ENCODE data around the gene EFHD1.
"Not testable (repeated sequence)": the region's sequence is repeated elsewhere in the genome, so short reads cannot be mapped to it uniquely, and the experiment has no call there.

The EFHD1 gene

GRCh38 chr2:232697059-232697806, 63.8 kb downstream of the EFHD1 start, which contains the start of gene GIGYF2:
Gene GIGYF2 (plus strand): TSS chr2:232697331. CDS start chr2:232735198, 37,867 bp downstream.
- peak; percentile 81 for DNase-seq

GRCh38 chr2:232697807-232698110, 64.4 kb downstream of the EFHD1 start:
- no peak for DNase-seq

DNA sequence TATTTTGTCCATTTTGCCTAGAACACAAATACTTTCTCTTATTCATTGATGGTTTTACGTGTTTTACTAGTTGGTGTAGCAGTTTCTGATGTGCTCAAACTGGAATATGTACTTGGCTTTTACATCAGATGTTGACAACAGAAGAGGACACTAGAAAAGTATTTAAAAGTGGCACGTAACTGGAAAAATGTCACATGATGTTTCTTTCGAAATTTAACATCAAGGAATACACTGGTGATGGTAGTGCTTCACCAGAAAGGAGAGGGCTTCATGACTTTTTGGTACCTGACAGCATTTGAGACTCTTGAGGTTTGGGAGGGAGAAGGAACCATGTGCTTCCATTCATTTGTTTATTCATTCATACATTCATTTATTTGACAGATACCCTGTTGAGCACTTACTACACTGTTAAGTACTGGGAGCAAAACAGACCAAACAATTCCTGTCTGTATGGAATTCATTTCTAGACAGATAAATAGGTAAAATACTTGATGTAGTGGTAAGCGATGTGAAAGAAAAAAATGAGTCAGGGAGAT, 65.2 kb downstream of the EFHD1 start:
- no peak for DNase-seq

GRCh38 chr2:232699110-232699509, 65.7 kb downstream of the EFHD1 start:
- DNase-seq = no peak

DNA sequence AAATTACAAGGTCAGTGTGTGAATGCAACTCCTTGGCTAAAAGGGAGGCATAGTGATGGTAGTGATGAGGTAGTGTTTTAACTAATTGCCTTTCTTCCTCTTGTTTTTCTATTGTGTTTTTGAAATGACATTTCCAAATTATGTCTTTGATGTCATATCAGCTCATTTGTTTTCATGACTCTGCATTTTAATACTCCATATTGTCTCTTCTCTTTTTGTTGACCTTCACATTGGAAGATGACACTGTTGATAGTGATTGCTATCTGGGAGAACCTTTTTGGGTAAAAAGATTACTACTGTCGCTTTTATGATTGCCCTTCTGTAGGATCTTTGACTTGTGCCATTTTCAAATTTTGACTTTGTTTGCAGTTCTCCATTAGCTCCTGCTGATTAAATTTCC, 66.8 kb downstream of the EFHD1 start:
- no peak for DNase-seq

DNA sequence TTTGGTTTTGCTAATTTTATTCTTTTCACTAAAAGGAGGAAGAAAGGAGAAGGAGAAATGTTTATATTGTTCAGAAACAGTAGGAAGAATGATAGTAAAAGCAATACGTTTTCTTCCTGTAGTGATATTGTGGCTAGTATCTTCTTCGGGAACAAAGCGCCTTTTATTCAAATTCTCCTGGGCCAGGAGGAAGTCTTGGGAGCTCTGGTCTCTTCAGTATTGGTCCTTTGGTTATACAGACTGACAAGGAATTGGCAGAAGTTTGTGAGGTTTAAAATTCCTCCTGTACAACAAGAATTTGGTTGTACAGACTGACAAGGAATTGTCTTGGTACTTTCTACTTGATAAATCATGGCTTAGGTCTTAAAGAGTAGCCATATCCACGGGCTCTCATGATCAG, 73.7 kb downstream of the EFHD1 start:
- DNase-seq = no peak

- DNase-seq = no peak
These were observed 80.1 kb downstream of the EFHD1 start for GRCh38 chr2:232713505-232713904.

- DNase-seq = no peak
These were observed 81.6 kb downstream of the EFHD1 start for GRCh38 chr2:232714969-232715368.

DNA sequence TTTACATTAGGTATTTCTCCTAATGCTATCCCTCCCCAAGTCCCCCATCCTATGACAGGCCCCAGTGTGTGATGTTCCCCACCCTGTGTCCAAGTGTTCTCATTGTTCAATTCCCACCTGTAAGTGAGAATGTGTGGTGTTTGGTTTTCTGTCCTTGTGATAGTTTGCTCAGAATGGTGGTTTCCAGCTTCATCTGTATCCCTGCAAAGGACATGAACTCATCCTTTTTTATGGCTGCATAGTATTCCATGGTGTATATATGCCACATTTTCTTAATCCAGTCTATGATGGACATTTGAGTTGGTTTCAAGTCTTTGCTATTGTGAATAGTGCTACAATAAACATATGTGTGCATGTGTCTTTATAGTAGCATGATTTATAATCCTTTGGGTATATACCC, 86.7 kb downstream of the EFHD1 start:
- not testable (repeated sequence) for DNase-seq

DNA sequence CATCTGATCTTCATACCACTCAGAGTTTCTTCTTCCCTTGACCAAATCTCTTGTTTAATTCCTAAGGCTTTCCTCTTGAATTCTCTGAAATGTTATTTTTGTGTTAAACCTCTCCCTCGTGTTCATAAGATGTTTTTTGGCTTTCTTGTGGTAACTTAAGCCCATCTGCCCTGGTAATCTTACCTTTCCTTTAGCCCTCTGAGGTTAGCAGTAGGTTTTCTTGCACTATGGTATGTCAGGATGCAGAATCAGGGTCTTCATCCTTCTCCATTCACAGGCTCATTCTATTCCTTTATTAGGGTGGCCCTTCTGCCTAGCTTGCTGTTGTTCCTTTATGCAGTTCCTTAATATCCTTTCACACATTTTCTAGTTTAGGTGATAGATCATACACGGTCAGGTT, 87.9 kb downstream of the EFHD1 start:
- no peak for DNase-seq

DNA sequence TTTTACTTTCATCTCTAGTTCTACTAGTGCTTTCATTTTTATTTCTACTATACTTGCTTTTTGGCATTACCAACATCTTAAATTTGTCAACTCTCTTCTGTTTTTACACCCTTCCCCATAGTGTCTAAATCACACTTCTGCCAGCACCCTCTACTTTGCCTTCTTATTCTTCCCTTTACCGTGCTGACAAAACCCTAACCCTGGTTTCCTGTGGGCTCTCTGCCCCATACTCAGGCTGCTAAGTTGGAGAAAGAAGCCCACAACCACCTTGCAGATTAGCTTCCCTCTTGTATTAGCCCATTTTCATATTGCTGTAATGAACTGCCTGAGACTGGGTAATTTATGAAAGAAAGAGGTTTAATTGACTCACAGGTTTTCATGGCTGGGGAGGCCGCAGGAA, 88.5 kb downstream of the EFHD1 start:
- DNase-seq = no peak

DNA sequence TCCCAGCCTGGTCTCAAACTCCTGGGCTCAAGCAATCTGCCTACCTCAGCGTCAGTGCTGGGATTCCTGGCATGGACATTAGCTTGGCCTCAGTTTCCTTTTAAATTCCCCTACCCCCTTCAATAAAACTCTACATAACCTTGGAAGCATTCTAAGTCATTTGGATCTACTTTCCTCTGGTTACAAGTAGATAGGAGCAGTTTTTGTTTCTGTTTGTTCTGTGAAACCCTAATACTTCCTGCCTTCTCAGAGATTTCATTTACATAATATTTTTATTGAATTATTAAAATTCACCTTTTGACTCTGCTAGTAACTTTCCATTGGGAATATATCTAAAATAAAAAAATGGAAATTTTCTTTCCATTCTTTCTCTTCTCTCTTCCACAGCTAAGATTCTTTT, 89.6 kb downstream of the EFHD1 start:
- no peak for DNase-seq

- DNase-seq = no peak
These were observed 95.4 kb downstream of the EFHD1 start for GRCh38 chr2:232728785-232729184.

GRCh38 chr2:232731470-232731869, 98.1 kb downstream of the EFHD1 start:
- no peak for DNase-seq

Data from NCI-H2029 treated with DMSO at 0.1 percent for 48 hours (cell line).